Activated CD8-positive, alpha-beta T cell treated with anti-CD3 and anti-CD28 coated beads for 36 hours (primary cell): ENCODE measurements around the gene IGF2BP2. TPM values are rescaled to one million over a fixed set of nuclear protein-coding genes. Genes with fewer than 3 reads are reported as not detected.

Experiments
- ATAC-seq: fragments of 200-7000 bp; cut with Tn5 transposase; one replicate; pipeline ENCODE4 v1.10.0; 2021; ENCODE audit warnings: mild to moderate bottlenecking, moderate library complexity
- CTCF ChIA-PET: fragments of 350-600 bp; sonication (Branson Sonifier 250); formaldehyde crosslinking; loops from one replicate; lab custom pipeline; 2021; ENCODE audit warnings: antibody characterized with exemption; lab: Charles Lee
- POLR2A ChIA-PET: fragments of 350-600 bp; sonication (Branson Sonifier 250); formaldehyde crosslinking; loops from one replicate; lab custom pipeline; 2021; ENCODE audit warnings: antibody characterized with exemption; lab: Charles Lee
- DNase-seq: peaks from one replicate; pipeline ENCODE4 v3.0.0-alpha.2; 2020
- H3K27ac Mint-ChIP-seq: one replicate; pipeline ENCODE4 v1.8.0; 2021; ENCODE audit warnings: mild to moderate bottlenecking, mixed read lengths
- H3K27me3 Mint-ChIP-seq: one replicate; pipeline ENCODE4 v1.8.0; 2021; ENCODE audit warnings: mixed read lengths
- H3K36me3 Mint-ChIP-seq: one replicate; pipeline ENCODE4 v1.8.0; 2021; ENCODE audit warnings: low read depth, mixed read lengths
- H3K4me1 Mint-ChIP-seq: one replicate; pipeline ENCODE4 v1.8.0; 2021; ENCODE audit warnings: low read depth, mixed read lengths
- H3K4me3 Mint-ChIP-seq: one replicate; pipeline ENCODE4 v1.8.0; 2021; ENCODE audit warnings: mild to moderate bottlenecking, moderate library complexity, mixed read lengths
- H3K9me3 Mint-ChIP-seq: one replicate; pipeline ENCODE4 v1.8.0; 2021; ENCODE audit warnings: mixed read lengths
- intact Hi-C: fragments of 100-400 bp; cut with micrococcal nuclease; formaldehyde crosslinking; loops from one replicate; pipeline ENCODE4 v1.10.0; 2022
- total RNA-seq, 2 experiments: library from RNA; stranded (reverse); gene quantifications; one replicate each; pipeline ENCODE4 v1.2.3, GENCODE V29; 2021
- TF ChIP-seq, protein P1 (sequence below): fragments of 200-600 bp; IDR thresholded peaks from one replicate; pipeline ENCODE4 v1.8.0; 2022; ENCODE audit warnings: antibody characterized with exemption, mild to moderate bottlenecking

The IGF2BP2 gene
- total RNA-seq, 2 experiments from 2014 or later = 0.52 to 0.65 TPM

DNA sequence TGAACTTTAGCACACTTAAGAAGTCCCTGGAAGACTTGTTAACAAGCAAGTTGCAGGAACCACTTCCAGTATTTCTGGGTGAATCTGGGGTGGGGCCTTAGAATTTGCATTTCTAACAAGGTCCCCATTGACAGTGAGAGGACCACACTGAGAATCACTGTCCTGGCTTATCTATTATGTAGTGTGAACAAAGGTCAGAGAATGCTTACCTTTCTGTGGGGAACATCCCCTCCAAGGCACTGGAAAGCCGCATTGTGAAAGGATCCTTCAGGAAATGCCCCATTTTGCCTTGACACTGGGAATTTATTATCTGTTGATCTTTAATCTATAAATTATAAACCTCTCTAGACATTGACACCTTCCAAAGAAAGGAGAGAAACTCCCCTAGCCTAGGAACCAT is 74.8 kb downstream of the IGF2BP2 start:
- H3K4me1 Mint-ChIP-seq = peaks cover 4% of the 10 kb centered on the region
- TF ChIP-seq, protein P1, sequence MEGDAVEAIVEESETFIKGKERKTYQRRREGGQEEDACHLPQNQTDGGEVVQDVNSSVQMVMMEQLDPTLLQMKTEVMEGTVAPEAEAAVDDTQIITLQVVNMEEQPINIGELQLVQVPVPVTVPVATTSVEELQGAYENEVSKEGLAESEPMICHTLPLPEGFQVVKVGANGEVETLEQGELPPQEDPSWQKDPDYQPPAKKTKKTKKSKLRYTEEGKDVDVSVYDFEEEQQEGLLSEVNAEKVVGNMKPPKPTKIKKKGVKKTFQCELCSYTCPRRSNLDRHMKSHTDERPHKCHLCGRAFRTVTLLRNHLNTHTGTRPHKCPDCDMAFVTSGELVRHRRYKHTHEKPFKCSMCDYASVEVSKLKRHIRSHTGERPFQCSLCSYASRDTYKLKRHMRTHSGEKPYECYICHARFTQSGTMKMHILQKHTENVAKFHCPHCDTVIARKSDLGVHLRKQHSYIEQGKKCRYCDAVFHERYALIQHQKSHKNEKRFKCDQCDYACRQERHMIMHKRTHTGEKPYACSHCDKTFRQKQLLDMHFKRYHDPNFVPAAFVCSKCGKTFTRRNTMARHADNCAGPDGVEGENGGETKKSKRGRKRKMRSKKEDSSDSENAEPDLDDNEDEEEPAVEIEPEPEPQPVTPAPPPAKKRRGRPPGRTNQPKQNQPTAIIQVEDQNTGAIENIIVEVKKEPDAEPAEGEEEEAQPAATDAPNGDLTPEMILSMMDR = no peak
- CTCF ChIA-PET = interaction anchor here (1.4 kb wide), 1 partner anchor 90 kb away, joined by 8 read pairs; no protein-coding TSS in a partner anchor
- POLR2A ChIA-PET = interaction anchor here (1.6 kb wide), 1 partner anchor 14 kb away, joined by 4 read pairs; no protein-coding TSS in a partner anchor
- H3K4me3 Mint-ChIP-seq = no peak overlapping the region
- DNase-seq = no peak
- no peaks in the 10 kb centered on the region for H3K36me3 Mint-ChIP-seq
- no peak overlapping the region for H3K27ac Mint-ChIP-seq
- no peak for ATAC-seq
- intact Hi-C loops = no loop called here
- peaks cover 3% of the 10 kb centered on the region for H3K27me3 Mint-ChIP-seq
- peaks cover 6% of the 10 kb centered on the region for H3K9me3 Mint-ChIP-seq

DNA sequence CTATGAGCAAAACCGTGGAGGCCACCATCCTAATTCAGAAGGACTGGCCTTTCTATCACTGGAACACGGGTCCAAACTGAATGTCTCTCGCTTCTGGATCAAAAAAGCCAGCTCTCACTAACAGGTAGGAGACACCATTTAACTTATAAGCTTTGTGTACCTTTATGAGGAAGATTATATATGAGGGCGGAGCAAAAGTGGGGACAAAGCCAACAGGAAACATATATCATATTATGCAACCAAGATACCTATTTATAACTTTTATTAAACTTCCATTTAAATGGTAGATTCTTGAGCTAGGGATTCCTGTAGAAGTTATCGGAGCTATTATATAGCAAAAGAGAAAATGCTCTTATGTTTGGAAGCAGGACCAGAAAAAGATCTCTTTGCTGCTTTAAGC is 78.4 kb downstream of the IGF2BP2 start:
- no peaks in the 10 kb centered on the region for H3K9me3 Mint-ChIP-seq

DNA sequence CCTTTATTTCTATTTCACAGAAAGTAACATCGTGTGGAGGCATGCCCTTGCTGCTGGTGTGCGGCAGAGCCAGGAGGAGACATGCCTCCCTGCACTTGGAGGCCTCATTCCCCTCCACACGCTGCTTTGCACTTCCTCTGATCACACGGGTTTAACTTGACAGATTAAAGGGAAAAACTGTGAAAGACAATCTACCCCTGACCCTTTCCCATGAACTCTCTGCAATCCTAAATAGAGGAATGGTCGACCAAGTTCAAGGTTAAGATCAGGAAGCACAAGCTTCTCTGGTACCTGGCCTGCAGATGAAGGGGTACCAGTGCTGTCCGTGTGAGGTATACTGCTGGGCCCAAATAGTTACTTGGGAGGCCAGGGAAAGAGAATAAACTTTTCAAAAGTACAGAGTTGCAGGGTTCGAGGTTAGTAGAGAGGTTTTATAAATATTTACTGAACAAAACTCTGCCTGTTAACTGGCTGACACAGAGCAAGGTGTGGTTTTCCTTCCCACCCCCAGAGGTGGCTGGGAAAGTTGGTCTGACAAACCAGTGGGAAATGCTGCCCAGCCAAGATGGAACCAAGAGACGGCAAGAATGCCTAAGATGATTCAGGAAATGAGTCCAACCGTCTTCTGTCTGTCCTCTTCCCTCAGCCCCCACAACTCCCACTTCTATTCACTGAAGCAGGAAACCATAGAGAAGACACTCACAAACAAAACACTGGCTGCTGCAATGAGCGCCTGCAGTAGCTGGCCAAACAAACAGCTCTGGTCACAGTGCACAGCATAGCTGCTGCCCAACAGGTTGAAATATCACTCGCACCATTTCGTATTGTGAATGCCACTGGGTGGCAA is 79.6 kb downstream of the IGF2BP2 start:
- POLR2A ChIA-PET = no interaction called here
- no peak overlapping the region for H3K4me3 Mint-ChIP-seq
- peaks cover 4% of the 10 kb centered on the region for H3K4me1 Mint-ChIP-seq
- peaks cover 8% of the 10 kb centered on the region for H3K27me3 Mint-ChIP-seq
- no peak for ATAC-seq
- H3K27ac Mint-ChIP-seq = no peak overlapping the region
- CTCF ChIA-PET = interaction anchor here (1.5 to 2.1 kb wide), 4 partner anchors 11 to 85 kb away, joined by 4 to 12 read pairs (median 4); no protein-coding TSS in a partner anchor
- no peaks in the 10 kb centered on the region for H3K9me3 Mint-ChIP-seq
- intact Hi-C loops = no loop called here
- no peaks in the 10 kb centered on the region for H3K36me3 Mint-ChIP-seq
- TF ChIP-seq, protein P1 = no peak
- no peak for DNase-seq

More for the DNA sequence above, 78.4 kb downstream of the IGF2BP2 start:
- intact Hi-C loops = no loop called here
- no peak for DNase-seq
- Mint-ChIP-seq H3K4me1 (peaks cover 4% of the 10 kb centered on the region), H3K27ac (no peak overlapping the region), H3K4me3 (no peak overlapping the region), H3K27me3 (peaks cover 8% of the 10 kb centered on the region), H3K36me3 (no peaks in the 10 kb centered on the region)
- TF ChIP-seq, protein P1 = no peak
- ATAC-seq = no peak
- ChIA-PET POLR2A (no interaction called here), CTCF (interaction anchor here (1.6 to 2.6 kb wide), 3 partner anchors 12 to 86 kb away, joined by 4 to 13 read pairs (median 12); no protein-coding TSS in a partner anchor)

DNA sequence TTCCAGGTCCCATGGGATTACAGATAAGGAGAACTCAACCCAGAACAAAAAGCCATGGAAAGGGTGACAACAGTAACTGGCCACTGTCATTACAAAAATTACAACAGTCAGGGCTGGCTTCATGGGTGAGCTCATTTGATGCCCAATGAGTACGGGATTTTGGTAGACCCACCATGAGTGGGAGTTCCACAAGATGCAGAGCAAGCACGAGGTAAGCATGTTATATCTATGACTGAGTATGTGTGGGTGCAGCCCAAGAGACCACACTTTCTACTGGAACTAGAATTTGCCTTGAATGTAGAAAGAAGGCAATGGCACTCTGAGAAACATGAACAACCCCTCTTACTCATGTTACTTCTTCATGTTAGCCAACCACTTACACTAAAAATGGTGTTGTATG is 83.3 kb downstream of the IGF2BP2 start:
- POLR2A ChIA-PET = interaction anchor here (0.6 kb wide), 1 partner anchor 250 kb away, joined by 5 read pairs; no protein-coding TSS in a partner anchor
- H3K4me3 Mint-ChIP-seq = no peak overlapping the region
- no peak for DNase-seq
- peaks cover 10% of the 10 kb centered on the region for H3K27me3 Mint-ChIP-seq
- ATAC-seq = no peak
- CTCF ChIA-PET = interaction anchor here (2.0 kb wide), 1 partner anchor 27 kb away, joined by 8 read pairs; no protein-coding TSS in a partner anchor
- no peak overlapping the region for H3K27ac Mint-ChIP-seq
- H3K36me3 Mint-ChIP-seq = no peaks in the 10 kb centered on the region
- TF ChIP-seq, protein P1 = no peak
- peaks cover 4% of the 10 kb centered on the region for H3K4me1 Mint-ChIP-seq
- H3K9me3 Mint-ChIP-seq = no peaks in the 10 kb centered on the region
- intact Hi-C loops = no loop called here

DNA sequence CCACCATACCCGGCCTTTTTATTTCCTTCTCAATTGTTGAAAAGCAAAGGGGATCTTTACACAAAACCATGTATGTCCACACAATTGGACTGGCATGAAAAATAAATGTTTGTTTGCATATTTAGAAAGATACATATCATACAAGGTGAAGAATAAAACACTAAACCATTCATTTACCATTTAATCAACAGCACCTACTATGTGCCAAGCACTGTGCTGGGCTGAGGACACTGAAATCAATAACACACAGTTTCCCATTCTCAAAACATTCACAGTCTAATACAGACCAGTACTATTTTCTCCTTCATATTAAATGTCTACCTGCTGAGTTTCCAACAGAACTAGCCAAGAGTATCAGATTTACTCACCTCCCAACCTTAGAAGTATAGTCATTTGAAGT is 84.7 kb downstream of the IGF2BP2 start:
- no peaks in the 10 kb centered on the region for H3K9me3 Mint-ChIP-seq
- peaks cover 7% of the 10 kb centered on the region for H3K27me3 Mint-ChIP-seq
- no peak overlapping the region for H3K4me3 Mint-ChIP-seq
- DNase-seq = no peak
- H3K4me1 Mint-ChIP-seq = no peaks in the 10 kb centered on the region
- ATAC-seq = no peak
- POLR2A ChIA-PET = no interaction called here
- TF ChIP-seq, protein P1 = no peak
- intact Hi-C loops = no loop called here
- H3K27ac Mint-ChIP-seq = no peak overlapping the region
- CTCF ChIA-PET = interaction anchor here (0.7 kb wide), 1 partner anchor 28 kb away, joined by 3 read pairs; no protein-coding TSS in a partner anchor
- H3K36me3 Mint-ChIP-seq = no peaks in the 10 kb centered on the region
